Suppressor macrophage treated with lipopolysaccharide for 4 hours (primary cell): ENCODE measurements around the gene ZCCHC2.

Experiments used
- DNase-seq: peaks from one replicate; pipeline ENCODE4 v3.0.0-alpha.2; 2020

Gene ZCCHC2

DNA sequence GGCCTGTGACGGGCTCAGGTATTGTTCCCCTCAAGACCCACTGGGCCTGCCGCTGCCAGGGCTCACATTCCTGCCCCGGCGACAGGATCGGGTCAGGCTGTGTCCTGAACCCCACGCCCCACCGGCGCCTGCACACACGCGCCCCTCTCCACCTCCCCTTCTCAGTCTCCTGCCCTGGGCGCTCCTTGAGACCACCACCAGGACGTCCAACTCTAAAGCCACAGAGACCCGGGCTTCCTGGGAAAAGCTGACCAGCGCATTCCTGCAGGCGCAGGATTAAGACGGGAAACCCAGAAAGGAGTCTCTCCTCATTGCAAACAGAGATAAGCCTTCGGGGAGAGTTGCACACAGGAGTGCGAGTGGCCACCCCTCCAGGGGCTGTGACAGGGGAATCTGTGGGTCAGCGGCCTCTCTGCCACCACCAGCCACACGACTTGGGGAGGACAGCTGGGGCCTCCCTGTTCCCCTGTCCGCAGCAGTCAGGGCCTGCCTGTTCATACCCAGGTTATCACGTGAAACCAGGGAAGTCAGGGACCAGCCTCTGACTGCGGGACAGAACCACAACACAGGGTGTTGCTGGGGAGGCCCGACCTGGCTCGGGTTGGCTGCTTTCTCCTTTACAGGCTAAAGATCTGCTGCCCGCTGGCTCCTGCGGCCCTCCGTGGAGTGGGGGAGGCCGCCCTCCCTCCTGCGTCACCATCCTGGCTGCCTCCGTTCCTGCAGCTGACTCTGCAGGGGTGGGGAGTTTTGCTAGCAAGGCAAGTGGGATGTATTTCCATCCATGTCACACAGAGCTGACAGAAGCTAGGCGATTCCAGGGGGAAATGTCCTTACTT lies 88.8 kb downstream of the ZCCHC2 start:
- peak; percentile 52 for DNase-seq

DNA sequence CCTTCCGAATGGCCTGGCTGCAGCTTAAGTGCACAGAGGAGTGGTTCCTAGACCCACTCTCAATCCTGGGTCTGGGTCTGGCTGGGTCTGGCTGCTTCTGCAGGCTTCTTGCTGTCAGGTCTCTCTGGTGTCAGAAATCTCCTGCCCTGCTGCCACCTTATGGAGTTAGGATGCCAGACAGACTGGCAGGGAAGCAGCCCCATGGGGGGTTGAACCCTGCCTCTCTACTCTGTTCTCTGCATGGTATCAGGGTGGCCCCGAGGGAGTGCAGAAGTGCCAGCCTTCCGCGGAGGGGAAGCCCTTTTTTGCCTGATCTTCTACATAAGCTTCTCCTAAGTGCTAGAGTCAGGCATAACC lies 89.4 kb downstream of the ZCCHC2 start:
- no peak for DNase-seq

DNA sequence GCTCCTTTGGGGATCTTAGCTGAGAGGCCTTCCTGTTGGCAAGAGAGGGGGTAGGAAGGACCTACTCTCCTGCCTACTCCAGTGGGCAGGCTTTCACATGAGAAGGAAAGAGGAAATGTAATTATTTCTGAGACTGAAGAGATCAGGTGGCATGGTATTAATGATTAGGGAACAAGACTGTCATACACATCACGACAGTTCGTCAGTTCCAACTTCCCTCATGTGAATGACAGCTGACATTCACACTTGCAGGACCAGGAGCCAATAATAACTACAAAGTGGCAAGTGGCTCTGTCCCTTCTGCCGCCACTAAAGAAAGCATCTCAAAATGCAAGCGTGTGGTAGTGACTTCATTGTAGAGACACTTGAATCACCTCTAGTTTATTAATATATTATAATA lies 90.0 kb downstream of the ZCCHC2 start:
- DNase-seq: peak; percentile 75

DNA sequence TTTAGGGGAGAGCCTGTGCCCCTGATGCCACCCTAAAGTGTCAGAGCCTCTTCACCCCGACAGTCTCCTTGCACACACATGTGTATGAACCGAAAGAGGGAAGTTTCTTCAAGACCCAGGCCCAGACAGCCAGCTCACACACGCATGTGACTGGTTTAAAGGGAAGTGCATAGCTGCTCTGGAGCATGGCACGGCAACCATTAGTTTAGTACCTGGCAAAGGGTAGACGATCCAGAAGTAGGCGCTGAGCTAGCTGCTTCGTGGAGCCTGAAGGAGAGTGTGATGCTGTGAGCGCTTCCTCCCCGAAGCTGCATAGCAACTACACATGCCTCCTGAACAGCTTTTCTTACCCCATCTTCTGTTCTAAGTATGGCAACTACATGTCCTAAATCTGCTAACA lies 91.7 kb downstream of the ZCCHC2 start:
- DNase-seq: peak; percentile 35

DNA sequence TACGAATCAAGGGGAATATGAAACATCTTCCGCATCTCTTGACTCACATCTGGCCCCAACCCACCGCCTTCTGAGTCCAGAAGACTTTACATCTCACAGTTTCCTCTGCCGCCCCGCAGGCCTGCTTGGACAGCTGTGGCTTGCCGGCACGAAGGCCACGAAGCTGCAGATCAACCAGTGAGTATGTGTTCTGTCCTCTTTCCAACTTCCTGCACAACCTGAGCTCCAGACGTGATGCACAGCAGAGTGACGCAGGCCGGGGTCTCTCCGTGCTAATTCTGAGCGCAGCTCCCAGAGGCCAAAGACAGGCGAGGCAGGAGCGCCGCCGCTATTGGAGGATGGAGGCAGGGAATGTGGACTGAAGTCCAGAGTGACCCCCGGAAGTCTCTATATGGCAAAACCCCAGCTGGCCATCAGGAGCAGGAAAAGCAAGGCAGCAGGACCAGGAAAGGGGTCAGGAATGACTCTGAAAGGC lies 93.5 kb downstream of the ZCCHC2 start:
- DNase-seq: no peak

DNA sequence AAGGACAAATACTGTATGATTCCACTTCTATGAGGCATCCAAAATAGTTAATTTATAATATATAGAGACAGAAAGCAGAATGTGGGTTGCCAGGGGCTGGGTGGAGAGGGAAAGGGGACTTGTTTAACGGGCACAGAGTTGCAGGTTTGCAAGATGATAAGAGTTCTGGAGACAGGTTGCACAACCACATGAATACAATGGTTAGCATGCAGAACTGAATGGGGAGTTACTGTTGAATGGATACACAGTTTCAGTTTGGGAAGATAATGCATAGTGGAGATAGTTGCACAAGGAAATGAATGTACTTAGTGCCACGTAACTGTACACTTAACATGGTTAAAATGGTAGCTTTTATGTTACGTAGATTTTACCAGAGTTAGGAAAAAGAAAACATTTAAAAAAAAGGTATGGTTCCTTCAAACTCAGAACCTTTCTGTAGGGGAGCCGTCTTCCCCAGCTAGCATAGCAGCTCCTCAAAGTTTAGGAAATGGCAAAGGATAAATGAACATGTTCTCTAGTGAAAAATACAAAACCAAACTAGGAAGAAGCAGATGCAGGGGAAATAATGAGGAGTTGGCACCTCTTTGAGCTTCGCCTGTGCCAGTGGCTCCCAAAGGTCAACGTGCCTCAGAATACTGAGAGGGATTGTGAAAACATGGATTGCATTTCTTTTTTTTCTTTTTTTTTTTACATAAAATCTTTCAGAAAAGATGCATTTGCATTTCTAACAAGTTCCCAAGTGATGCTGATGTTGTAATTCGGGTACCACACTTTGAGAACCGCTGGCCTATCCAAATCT lies 95.2 kb downstream of the ZCCHC2 start:
- no peak for DNase-seq

DNA sequence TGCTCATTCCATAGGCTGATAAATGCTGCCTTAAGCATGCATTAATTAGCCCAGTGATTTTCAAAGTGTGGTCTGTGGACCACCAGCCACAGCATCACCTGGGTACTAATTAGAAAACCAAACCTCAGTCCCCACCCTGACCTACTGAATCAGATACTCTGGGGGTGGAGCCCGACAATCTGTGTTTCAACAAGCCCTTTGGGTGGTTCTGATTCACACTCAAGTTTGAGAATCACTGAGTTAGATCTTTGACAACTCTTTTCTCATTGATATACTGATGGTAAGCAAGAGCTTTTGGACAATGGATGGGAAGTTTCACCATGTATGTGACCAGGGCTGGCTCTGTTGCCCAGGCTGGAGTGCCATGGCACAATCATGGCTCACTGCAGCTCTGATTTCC lies 95.9 kb downstream of the ZCCHC2 start:
- no peak for DNase-seq

DNA sequence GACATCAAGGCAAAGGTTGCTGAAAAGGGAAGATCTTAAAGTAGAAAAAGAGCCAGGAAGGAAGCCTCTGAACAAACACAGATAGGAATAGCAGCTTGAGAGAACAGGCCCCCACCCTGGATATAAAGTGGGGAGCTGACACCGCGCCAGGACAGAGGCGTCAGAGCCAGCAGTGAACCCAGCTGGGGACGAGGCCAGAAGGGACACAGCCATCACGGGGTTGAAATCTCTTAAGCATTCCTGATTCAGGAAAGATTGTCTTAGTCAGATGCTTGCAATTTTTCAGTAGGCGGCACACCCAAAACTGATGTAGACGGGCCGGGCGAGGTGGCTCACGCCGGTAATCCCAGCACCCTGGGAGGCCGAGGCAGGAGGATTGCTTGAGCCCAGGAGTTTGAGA lies 98.7 kb downstream of the ZCCHC2 start:
- DNase-seq: no peak

DNA sequence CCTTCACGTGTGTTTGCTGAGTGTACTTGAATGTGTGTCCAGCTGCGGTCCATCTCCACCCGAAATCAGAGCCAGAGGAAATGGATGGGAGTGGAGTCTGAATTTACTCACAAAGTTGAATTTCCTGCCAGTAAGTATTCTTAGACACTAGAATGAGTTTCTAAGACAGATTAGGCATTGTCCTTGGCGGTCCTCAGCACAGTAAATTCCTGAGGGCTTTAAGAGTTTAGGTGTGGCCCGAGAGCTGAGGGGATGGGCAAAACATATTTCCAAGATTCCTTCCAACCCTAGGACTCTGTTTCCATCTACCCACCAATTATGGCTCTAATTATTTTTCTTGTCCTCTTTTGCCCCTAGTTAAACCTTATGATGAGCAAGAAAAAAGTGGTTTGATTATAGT lies 102.2 kb downstream of the ZCCHC2 start:
- DNase-seq: no peak
